22Rv1 (cell line): ENCODE measurements around the gene COG5.

Experiments used
- CTCF ChIP-seq: fragments of 450-650 bp; IDR thresholded peaks from 2 replicates; pipeline ENCODE4 v1.5.1; 2017; ENCODE audit warnings: mild to moderate bottlenecking
- ZFX ChIP-seq: fragments of 450-650 bp; IDR thresholded peaks from 2 replicates; pipeline ENCODE4 v1.6.1; 2017; ENCODE audit warnings: antibody characterized with exemption, borderline replicate concordance

DNA sequence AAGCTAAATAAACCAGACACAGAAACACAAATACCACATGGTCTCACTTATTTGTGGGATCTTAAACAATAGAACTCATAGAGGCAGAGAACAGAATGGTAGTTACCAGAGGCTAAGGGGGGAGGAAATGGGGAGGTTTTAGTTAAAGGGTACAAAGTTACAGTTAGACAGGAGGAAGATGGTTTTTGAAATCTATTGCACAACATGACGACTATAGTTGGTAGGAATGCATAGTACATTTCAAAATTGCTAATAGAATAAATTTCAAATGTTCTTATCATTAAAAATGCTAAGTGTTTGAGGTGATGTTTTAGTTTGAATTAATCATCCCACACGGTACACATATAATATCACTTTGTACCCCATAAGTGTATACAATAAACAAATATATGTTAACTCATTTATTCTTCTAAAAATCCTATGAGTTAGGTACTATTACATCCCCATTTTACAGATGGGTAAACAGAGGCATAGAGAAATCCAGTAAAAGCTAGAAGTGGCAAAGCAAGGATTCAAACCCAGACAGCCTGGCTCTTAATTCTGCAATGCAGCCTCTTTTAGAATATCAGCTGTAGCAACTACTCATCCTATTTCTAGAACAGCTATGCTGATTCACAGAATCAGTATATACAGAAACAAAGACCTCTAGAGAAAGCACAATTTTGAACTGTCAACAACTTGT is 344.0 kb downstream of the COG5 start:
- TF ChIP-seq CTCF (no peak), ZFX (no peak)
